Activated CD4-positive, alpha-beta T cell treated with anti-CD3 and anti-CD28 coated beads for 4 hours (primary cell): ENCODE results near the gene FAM110D.
A peak's percentile ranks its signal among the peaks of the same experiment; 100 is the strongest.

ENCODE experiments used
- DNase-seq, 2 donors: peaks; one replicate each; pipeline ENCODE4 v3.0.0-alpha.2; 2020

The FAM110D gene

DNA sequence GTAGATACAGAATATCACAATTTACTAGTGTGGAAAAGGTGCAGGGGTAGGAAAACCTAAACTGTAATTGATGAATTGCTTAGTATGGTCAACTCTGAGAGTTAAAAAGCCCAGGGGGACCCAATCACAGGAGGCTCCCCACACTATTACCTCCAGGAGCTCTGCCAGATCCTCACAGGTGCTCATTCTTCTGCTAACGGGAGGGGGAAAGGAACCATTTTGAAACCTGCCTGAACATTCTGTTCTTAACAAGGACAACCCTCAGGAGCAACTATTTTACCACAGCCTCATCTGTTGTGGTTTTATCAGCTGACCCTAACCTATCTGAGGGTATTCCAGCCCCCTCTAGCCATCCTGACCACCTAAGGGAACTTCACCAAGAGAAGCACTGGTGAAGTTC is 28.2 kb upstream of the FAM110D start:
- no peak for DNase-seq

- DNase-seq: no peak
Observed at GRCh38 chr1:26132128-26132833, 26.6 kb upstream of the FAM110D start.

GRCh38 chr1:26132834-26133167 is 26.1 kb upstream of the FAM110D start:
- no peak for DNase-seq

GRCh38 chr1:26134466-26134865 is 24.4 kb upstream of the FAM110D start:
- no peak for DNase-seq

DNA sequence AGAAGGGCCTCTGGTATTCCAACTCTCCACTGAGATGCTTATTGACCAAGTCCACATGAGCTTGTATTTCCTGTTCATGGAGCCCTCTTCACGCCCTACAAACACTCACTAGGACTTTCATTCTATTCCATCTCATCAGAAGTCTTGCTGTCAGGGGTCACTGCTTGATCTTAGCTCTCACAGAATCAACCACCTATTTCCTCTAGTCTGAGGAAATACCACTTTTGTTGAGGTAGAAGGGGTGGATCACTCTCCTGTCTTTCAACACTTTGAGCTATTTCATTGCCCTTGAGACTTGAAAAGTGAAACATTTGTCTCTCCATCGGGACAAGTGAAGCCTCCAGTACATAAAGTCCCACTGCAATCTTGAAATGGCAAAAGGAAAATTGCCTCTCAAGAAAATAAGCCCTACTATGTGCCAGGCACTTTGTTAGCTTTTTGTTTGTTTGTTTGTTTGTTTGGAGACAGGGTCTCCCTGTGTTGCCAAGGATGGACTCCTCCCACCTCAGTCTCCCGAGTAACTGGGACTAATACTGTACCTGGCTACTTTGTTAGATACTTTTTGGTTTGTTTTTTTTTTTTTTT is 19.8 kb upstream of the FAM110D start:
- DNase-seq: no peak

DNA sequence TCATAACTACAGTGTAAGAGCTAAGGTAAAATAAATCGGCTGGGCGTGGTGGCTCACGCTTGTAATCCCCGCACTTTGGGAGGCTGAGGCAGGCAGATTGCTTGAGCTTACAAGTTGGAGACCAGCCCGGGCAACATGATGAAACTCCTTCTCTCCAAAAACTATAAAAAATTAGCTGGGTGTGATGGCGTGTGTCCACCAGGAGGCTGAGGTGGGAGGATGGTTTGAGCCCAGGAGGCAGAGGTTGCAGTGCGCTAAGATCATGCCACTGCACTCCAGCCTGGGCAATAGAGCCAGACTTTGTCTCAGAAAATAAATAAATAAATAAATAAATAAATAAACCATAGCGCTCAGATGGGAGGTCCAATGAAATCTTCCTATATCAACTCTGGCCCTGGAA is 16.7 kb upstream of the FAM110D start:
- DNase-seq: no peak

- DNase-seq: peak; percentile 75 to 84
Observed at GRCh38 chr1:26145041-26145959, 13.6 kb upstream of the FAM110D start.

DNA sequence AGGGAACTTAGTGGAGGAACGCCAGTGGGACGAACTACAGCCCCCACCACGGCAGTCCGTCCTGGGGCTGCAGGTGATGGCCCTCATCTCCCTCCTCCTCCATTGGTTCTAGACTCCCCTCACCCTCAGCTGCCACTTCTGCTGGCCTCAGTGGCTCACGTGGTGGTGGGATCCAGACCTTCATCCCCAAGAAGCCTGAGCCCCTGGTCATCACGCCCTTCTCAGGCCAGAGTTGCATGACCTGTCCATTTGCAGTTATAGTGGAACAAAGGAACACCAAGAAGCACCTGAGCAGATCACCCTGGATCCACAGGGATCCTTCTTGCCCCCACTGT is 13.0 kb upstream of the FAM110D start:
- no peak for DNase-seq

DNA sequence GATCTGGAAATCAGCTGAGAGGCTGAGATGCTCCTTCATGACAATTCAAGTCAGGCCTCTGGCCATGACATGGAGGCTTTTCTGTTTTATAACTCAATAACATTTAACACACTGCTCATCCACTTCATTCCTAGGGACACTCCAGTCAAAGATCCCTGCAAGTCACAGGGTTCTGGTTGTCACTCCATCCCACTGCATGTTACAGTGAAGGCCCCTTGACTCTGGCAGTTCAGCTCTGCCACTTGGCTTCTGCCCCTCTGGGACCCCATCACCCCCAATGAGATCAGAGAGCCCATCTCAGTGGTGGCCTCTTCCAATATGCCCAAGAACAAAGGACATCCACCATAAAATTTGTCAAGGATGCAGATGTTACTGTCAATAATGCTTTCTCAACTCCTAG is 10.0 kb upstream of the FAM110D start:
- DNase-seq: no peak

GRCh38 chr1:26153966-26154532 is 4.8 kb upstream of the FAM110D start:
- DNase-seq: no peak

DNA sequence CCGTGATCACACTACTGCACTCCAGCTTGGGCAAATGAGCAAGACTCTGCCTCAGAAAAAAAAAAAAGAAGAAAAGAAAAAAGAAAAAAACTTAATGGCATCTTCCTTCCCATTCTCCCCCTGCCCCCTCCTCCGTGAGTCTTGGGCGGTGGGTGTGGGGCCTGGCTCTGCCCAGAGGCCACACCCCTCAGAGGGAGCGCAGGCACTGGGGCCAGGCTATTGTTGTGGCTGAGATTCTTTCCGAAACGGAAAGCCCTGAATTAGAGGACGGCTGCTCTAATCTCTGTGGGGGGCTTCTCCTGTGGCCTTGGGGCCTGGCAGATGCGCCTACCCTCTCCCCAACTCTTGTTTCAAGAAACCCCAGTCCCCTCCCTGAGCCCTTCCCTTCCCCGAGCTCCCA is 4.1 kb upstream of the FAM110D start:
- DNase-seq: no peak

- DNase-seq: no peak
Observed at GRCh38 chr1:26155370-26156284, 3.3 kb upstream of the FAM110D start.

- no peak for DNase-seq
Observed at GRCh38 chr1:26156285-26157038, 2.4 kb upstream of the FAM110D start.

DNA sequence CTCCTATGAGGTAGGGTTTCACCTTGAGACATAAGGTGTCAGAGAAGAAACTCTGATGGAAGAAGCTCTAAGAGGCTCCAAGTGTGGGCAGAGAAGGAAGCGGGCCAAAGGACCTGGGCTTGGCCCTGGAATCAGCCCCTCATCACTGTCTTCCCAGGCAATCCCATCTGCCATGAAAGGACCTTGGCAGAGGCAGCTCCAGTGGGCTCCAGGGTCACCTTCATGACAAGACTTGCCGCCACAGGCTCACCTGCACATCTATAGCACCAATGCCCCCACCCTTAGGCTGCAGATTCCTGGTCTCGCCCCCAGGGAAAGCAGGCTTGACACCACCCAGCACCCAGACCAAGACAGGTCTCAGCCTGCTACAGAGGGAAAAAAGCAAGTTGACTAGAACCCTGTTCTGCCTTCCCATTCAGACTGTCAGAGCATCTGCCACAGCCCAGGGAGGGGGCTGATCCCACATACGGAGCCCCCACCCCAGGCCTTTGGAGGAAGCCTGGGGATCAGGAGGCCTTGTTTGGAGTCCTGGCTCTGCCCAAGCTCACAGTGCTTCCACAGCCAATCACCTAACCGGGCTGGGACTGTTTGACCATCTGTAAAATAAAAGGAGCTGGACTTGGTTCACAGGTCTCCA is 490 bp upstream of the FAM110D start:
- no peak for DNase-seq

GRCh38 chr1:26159743-26160039 is 812 bp downstream of the FAM110D start:
- DNase-seq: no peak

DNA sequence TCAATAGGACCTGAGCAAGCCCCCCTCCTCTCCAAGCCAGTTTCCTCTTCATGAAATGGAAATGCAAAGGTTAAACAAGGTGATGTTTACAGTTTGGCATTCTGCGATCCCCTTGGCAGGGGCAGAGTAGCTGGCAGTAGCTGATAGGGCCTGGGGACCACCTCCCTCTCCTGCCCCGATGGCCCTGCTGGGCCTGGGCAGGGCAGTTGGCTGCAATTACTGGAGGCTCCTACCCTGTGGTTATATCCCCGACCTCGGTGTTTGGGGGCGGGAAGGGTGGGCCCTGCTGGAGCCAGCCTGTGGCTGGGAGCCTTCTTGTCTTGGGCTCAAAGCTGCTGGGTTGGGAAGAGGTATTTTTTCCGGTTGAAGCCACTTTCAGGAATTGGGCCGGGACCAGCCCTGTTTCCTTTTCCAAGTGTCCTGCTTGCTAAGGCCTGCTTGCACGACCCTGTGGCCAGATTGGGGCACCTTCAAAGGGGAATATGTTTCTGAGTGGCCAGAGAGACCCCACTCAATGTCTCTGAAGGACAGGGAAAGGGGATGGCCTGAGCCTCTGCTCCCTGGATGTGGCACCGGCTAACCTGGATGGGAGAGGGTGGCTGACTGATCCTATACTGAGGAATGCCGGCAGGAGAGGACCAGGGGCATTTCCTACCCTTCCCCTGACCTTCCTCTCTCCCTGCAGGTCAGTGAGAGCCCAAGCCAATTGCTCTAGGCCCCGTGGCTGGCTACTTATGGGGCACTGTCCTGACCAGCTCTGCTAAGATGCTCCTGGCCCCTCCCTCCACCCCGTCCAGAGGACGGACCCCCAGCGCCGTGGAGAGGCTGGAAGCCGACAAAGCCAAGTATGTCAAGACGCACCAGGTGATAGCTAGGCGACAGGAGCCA is 1.9 kb downstream of the FAM110D start:
- no peak for DNase-seq

GRCh38 chr1:26161415-26162219 is 2.7 kb downstream of the FAM110D start:
- peak in 1 of 2 donors; percentile 26 for DNase-seq

DNA sequence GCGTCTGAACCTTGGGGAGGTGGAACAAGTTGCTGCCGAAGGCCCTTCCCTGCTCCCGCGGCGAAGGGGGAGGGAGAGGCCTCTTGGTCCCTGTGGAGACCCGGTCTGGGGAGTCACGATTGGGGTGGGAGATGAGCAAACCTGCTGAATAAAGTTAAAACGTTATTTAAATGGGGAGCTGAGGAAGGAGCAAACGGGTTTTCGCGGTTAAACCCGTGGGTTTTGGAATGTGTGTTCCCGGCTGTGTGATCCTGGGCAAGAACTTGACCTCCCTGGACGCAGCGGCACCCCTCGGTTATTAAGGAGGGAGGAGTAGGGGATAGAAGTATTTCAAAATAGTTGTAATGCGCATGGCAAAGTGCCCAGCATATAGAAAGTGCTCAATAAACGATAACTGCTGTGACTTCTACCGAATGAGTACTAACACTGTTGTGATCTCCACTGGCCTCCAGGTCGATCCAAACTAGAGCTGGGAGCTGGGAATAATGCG is 3.4 kb downstream of the FAM110D start:
- no peak for DNase-seq

DNA sequence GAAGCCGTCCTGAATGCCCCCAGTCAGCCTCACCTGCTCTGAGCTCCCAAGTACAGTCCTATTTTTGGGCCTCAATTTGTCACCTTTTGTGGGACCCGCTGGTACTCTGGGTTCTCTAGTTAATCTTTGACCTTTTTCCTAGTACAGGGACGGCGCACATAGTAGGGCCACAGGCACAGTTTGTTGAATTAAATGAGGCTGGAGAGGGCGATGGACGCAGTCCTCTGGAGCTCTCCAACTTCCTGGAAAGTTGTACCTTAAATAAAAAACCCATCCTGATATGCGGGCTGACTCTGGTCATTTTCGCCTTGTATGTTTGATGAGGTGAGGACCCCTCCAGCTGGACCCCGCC is 4.8 kb downstream of the FAM110D start:
- no peak for DNase-seq
